SK-N-SH (cell line): ENCODE results near the gene INSRR. TPM values are rescaled to one million over a fixed set of nuclear protein-coding genes. Genes with fewer than 3 reads are reported as not detected.

Experiments
- CTCF ChIA-PET: fragments of 300-600, 350-600 bp; formaldehyde crosslinking; extraction: SDS; loops from one replicate; lab custom pipeline; 2021; lab: Yijun Ruan, JAX
- POLR2A ChIA-PET: fragments of 350-600 bp; sonication (Branson Sonifier 250); formaldehyde crosslinking; extraction: SDS; loops from one replicate; lab custom pipeline; 2020; ENCODE audit warnings: antibody characterized with exemption, inconsistent platforms; lab: Yijun Ruan, JAX
- DNase-seq: peaks from one replicate; pipeline ENCODE4 v3.0.0; 2012
- H2AFZ ChIP-seq: fragments of 200-600 bp; sonication (generic); 2 replicates; pipeline ENCODE4 v1.8.1; 2016; ENCODE audit warnings: antibody characterized with exemption, mild to moderate bottlenecking, low read depth
- H3F3A ChIP-seq: fragments of 200-600 bp; sonication (generic); replicated peaks from 2 replicates; pipeline ENCODE3; 2016; ENCODE audit warnings: antibody characterized with exemption, mild to moderate bottlenecking; ENCODE audit not compliant: insufficient read depth
- H3K27ac ChIP-seq, 2 experiments: fragments of 200-500 bp in 1 of 2; fragments of 200-600 bp in 1 of 2; sonication (Bioruptor generic) in 1 of 2; sonication (generic), shearing (Covaris generic) in 1 of 2; 2 replicates each; pipeline versions ENCODE4 v1.5.1 to v1.6.1; 2014 to 2016; ENCODE audit warnings: low read depth in 2 of 2, inconsistent platforms in 1 of 2, low read length in 1 of 2, mild to moderate bottlenecking in 1 of 2, mixed read lengths in 1 of 2
- H3K27me3 ChIP-seq: fragments of 200-600 bp; sonication (generic), shearing (Covaris generic); 2 replicates; pipeline ENCODE4 v1.6.1; 2016; ENCODE audit warnings: mixed run types; ENCODE audit not compliant: insufficient read depth
- H3K36me3 ChIP-seq, 2 experiments: fragments of 200-500 bp in 1 of 2; fragments of 200-600 bp in 1 of 2; sonication (Bioruptor generic) in 1 of 2; sonication (generic) in 1 of 2; replicated peaks in 1 of 2; 2 replicates each; pipeline versions ENCODE3 to v1.5.1; 2014 to 2016; ENCODE audit warnings: low read length in 1 of 2, mild to moderate bottlenecking in 1 of 2; ENCODE audit not compliant: insufficient read depth in 2 of 2, control insufficient read depth in 1 of 2
- H3K4me1 ChIP-seq, 2 experiments: fragments of 200-500 bp in 1 of 2; fragments of 200-600 bp in 1 of 2; sonication (Bioruptor generic) in 1 of 2; sonication (generic), shearing (Covaris generic) in 1 of 2; 2 replicates each; pipeline versions ENCODE4 v1.5.1 to v1.6.1; 2014 to 2016; ENCODE audit warnings: low read depth in 1 of 2, low read length in 1 of 2, mixed run types in 1 of 2; ENCODE audit not compliant: insufficient read depth in 2 of 2, control insufficient read depth in 1 of 2
- H3K4me2 ChIP-seq: fragments of 200-600 bp; sonication (generic), shearing (Covaris generic); 2 replicates; pipeline ENCODE4 v1.6.1; 2017; ENCODE audit warnings: mixed run types
- H3K4me3 ChIP-seq, 2 experiments: fragments of 200-500 bp in 1 of 2; fragments of 200-600 bp in 1 of 2; sonication (Bioruptor generic) in 1 of 2; sonication (generic), shearing (Covaris generic) in 1 of 2; 2 replicates each; pipeline versions ENCODE4 v1.5.1 to v1.8.1; 2014 to 2016; ENCODE audit warnings: low read depth in 2 of 2, inconsistent platforms in 1 of 2, low read length in 1 of 2, mild to moderate bottlenecking in 1 of 2, mixed read lengths in 1 of 2, moderate library complexity in 1 of 2
- H3K79me2 ChIP-seq: fragments of 200-600 bp; sonication (generic); 2 replicates; pipeline ENCODE4 v1.8.1; 2017; ENCODE audit warnings: mild to moderate bottlenecking; ENCODE audit not compliant: insufficient read depth
- H3K9ac ChIP-seq: fragments of 200-600 bp; sonication (generic); 2 replicates; pipeline ENCODE4 v1.6.1; 2017; ENCODE audit warnings: mixed run types
- H3K9me2 ChIP-seq: fragments of 200-600 bp; sonication (generic); 2 replicates; pipeline ENCODE4 v1.6.1; 2017; ENCODE audit warnings: mixed run types
- H3K9me3 ChIP-seq: fragments of 200-600 bp; sonication (generic); 2 replicates; pipeline ENCODE4 v1.6.1; 2017; ENCODE audit warnings: mixed run types, mild to moderate bottlenecking, moderate library complexity
- H4K20me1 ChIP-seq: fragments of 200-600 bp; sonication (generic); 2 replicates; pipeline ENCODE4 v1.6.1; 2017; ENCODE audit warnings: mild to moderate bottlenecking, mixed run types; ENCODE audit not compliant: insufficient read depth
- EP300 ChIP-seq, 2 experiments: IDR thresholded peaks; 2 replicates each; pipeline versions ENCODE4 v1.4.0 to v1.6.1; 2012; ENCODE audit warnings: borderline replicate concordance in 1 of 2, low read depth in 1 of 2, low read length in 1 of 2
- FOXJ3 ChIP-seq: sonication (generic); formaldehyde crosslinking; IDR thresholded peaks from 2 replicates; pipeline ENCODE4 v1.5.1; 2020; ENCODE audit warnings: mild to moderate bottlenecking, missing genetic modification reagents
- FOXM1 ChIP-seq: IDR thresholded peaks from 2 replicates; pipeline ENCODE4 v1.4.0; 2012; ENCODE audit warnings: low read depth, mild to moderate bottlenecking
- GATA2 ChIP-seq: sonication (generic); formaldehyde crosslinking; IDR thresholded peaks from 2 replicates; pipeline ENCODE4 v1.5.0; 2020; ENCODE audit warnings: mild to moderate bottlenecking, missing genetic modification reagents
- JUND ChIP-seq: IDR thresholded peaks from 2 replicates; pipeline ENCODE4 v1.4.0; 2012
- MXI1 ChIP-seq: IDR thresholded peaks from 2 replicates; pipeline ENCODE4 v1.6.1; 2012; ENCODE audit warnings: mild to moderate bottlenecking, low read depth, low read length, improper control_type of control experiment
- NFIC ChIP-seq: IDR thresholded peaks from 2 replicates; pipeline ENCODE4 v1.4.0; 2012; ENCODE audit warnings: borderline replicate concordance
- RFX5 ChIP-seq: IDR thresholded peaks from 2 replicates; pipeline ENCODE4 v1.6.1; 2012; ENCODE audit warnings: mild to moderate bottlenecking, improper control_type of control experiment, low read length
- RXRA ChIP-seq: IDR thresholded peaks from 2 replicates; pipeline ENCODE4 v1.4.0; 2012; ENCODE audit warnings: low read depth, mild to moderate bottlenecking, borderline replicate concordance
- SIN3A ChIP-seq: IDR thresholded peaks from 2 replicates; pipeline ENCODE4 v1.6.1; 2012; ENCODE audit warnings: low read depth, mild to moderate bottlenecking, low read length, moderate library complexity, borderline replicate concordance
- TAF1 ChIP-seq: IDR thresholded peaks from 2 replicates; pipeline ENCODE4 v1.6.1; 2012; ENCODE audit warnings: low read depth, mild to moderate bottlenecking, low read length, moderate library complexity, borderline replicate concordance
- TEAD4 ChIP-seq: IDR thresholded peaks from 2 replicates; pipeline ENCODE4 v1.4.0; 2012; ENCODE audit warnings: mild to moderate bottlenecking, borderline replicate concordance; ENCODE audit not compliant: insufficient read depth
- WGBS: methylation state at CpG from one replicate; pipeline ENCODE4 v1.1.6; 2017; ENCODE audit warnings: low lambda C conversion rate; 5-methylcytosine and 5-hydroxymethylcytosine counted together
- polyA plus RNA-seq, 3 experiments: library from polyadenylated mRNA; depleted of rRNA; stranded (reverse); fragments of >200 nt; gene quantifications; 2 replicates each; pipeline ENCODE4 v1.2.3, GENCODE V29; 2012
- TF ChIP-seq, protein P1 (sequence below): IDR thresholded peaks from 2 replicates; pipeline ENCODE4 v1.4.0; 2012; ENCODE audit warnings: low read depth, borderline replicate concordance
- TF ChIP-seq, protein P2 (sequence below): fragments of 150-350 bp; IDR thresholded peaks from 2 replicates; pipeline ENCODE4 v1.6.1; 2017; ENCODE audit warnings: antibody characterized with exemption, low read length, low read depth, borderline replicate concordance
- TF ChIP-seq, protein P3 (sequence below): IDR thresholded peaks from 2 replicates; pipeline ENCODE4 v1.4.0; 2012; ENCODE audit warnings: low read depth

INSRR gene
- polyA plus RNA-seq, 1 of the 3 experiments (the other 2 are of a cell fraction): 0.20 TPM

DNA sequence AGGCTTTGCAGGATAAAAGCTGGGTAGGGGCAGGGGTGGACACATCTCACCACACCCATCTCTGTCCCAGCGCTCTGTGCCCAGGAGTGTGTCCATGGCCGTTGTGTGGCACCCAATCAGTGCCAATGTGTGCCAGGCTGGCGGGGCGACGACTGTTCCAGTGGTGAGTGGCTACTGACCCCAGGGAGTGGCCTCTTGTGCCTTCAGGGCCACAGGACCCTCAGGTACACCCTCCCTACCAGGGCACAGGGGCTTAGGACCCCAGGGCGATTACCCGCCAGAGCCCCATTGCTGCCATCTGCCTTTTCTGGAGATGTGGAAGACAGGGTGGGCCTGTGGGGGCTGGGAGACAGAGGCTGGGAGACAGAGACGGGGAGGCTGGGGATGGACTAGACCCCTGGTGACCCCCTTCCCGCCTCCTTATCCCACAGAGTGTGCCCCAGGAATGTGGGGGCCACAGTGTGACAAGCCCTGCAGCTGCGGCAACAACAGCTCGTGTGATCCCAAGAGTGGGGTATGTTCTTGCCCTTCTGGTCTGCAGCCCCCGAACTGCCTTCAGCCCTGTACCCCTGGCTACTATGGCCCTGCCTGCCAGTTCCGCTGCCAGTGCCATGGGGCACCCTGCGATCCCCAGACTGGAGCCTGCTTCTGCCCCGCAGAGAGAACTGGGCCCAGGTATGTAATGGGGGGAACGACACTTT is 47.4 kb upstream of the INSRR start (continued):
- no peak for TF ChIP-seq JUND

DNA sequence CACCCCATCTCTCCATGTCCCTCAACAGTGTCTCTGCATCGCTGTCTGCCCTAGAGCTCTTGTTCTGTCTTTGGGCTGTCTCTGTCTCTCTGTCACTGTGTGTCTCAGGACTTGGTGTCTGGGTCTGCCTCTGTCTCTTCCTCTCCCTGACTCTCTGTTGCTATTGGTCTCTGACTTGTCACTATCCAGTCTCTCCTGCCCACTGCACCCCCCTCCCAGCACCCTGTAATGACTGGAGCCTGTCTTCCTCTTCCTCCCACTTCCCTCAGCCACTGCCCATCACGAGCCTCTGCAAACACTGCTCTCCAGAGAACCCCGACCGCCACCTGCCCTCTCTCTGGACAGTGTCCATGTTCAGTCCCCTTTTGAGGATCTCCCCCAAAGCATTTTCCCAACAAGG is 46.7 kb upstream of the INSRR start:
- WGBS: 67% methylated on average over 4 of the region's 4 CpGs
- H3K4me3 ChIP-seq: no peak overlapping the region
- H3K27ac ChIP-seq: no peak overlapping the region
- TF ChIP-seq FOXM1 (no peak), GATA2 (CRISPR knock-in tag) (no peak), JUND (no peak), RXRA (no peak), RFX5 (no peak), FOXJ3 (CRISPR knock-in tag) (no peak), MXI1 (no peak), NFIC (no peak), SIN3A (no peak), TAF1 (no peak), EP300 (IDR thresholded peaks at IDR 0.05; ENCODE audit: borderline replicate concordance in 1 of 2, low read depth in 1 of 2, low read length in 1 of 2) (no peak), TEAD4 (no peak)
- TF ChIP-seq, protein P1, sequence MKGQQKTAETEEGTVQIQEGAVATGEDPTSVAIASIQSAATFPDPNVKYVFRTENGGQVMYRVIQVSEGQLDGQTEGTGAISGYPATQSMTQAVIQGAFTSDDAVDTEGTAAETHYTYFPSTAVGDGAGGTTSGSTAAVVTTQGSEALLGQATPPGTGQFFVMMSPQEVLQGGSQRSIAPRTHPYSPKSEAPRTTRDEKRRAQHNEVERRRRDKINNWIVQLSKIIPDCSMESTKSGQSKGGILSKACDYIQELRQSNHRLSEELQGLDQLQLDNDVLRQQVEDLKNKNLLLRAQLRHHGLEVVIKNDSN: no peak
- TF ChIP-seq, protein P2, sequence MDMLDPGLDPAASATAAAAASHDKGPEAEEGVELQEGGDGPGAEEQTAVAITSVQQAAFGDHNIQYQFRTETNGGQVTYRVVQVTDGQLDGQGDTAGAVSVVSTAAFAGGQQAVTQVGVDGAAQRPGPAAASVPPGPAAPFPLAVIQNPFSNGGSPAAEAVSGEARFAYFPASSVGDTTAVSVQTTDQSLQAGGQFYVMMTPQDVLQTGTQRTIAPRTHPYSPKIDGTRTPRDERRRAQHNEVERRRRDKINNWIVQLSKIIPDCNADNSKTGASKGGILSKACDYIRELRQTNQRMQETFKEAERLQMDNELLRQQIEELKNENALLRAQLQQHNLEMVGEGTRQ: no peak
- TF ChIP-seq, protein P3, sequence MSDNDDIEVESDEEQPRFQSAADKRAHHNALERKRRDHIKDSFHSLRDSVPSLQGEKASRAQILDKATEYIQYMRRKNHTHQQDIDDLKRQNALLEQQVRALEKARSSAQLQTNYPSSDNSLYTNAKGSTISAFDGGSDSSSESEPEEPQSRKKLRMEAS: no peak
- POLR2A ChIA-PET: no interaction called here
- no peaks in the 10 kb centered on the region for H3K27me3 ChIP-seq
- no peak overlapping the region for H3K4me2 ChIP-seq
- no peak for DNase-seq
- H3K9ac ChIP-seq: no peak overlapping the region
- no peaks in the 10 kb centered on the region for H3K9me3 ChIP-seq
- no peak overlapping the region for H2AFZ ChIP-seq
- H4K20me1 ChIP-seq: no peaks in the 10 kb centered on the region
- H3K9me2 ChIP-seq: no peaks in the 10 kb centered on the region
- H3K4me1 ChIP-seq: peaks cover 0 to 13% of the 10 kb centered on the region in 2 experiments; a peak in 1 of 4 replicates
- CTCF ChIA-PET: no interaction called here
- no peaks in the 10 kb centered on the region for H3K36me3 ChIP-seq
- H3K79me2 ChIP-seq: no peaks in the 10 kb centered on the region
- no peaks in the 10 kb centered on the region for H3F3A ChIP-seq
